Right lobe of liver (tissue), 4 donors: ENCODE results near the gene MRPL19.

Experiments
- CTCF ChIP-seq, 4 donors: fragments of 200-600 bp in 3 of 4; fragments of 450-650 bp in 1 of 4; IDR thresholded peaks; one replicate each; pipeline versions ENCODE4 v1.5.1 to v1.8.0; 2016 to 2022; ENCODE audit warnings: antibody characterized with exemption in 4 of 4, mild to moderate bottlenecking in 2 of 4
- POLR2A ChIP-seq: fragments of 450-650 bp; IDR thresholded peaks from one replicate; pipeline ENCODE4 v1.6.1; 2017; ENCODE audit warnings: antibody characterized with exemption, mild to moderate bottlenecking
- donor health status: DM: no; HTN: no; CAD: no.
- donor health status: DM: no; HTN: no; CAD: no.
- donor health status: DM: no; HTN: yes; CAD: no.

GRCh38 chr2:75720525-75720924 lies 73.9 kb downstream of the MRPL19 start:
- TF ChIP-seq CTCF (IDR thresholded peaks at IDR 0.05) (no peak), POLR2A (no peak)
